ENCODE data around the gene TNFAIP1. TPM values are rescaled to one million over a fixed set of nuclear protein-coding genes. Genes with fewer than 3 reads are reported as not detected.

TNFAIP1 gene
- total RNA-seq, 2 experiments from 2014 or later: 21.0 to 22.0 TPM

DNA sequence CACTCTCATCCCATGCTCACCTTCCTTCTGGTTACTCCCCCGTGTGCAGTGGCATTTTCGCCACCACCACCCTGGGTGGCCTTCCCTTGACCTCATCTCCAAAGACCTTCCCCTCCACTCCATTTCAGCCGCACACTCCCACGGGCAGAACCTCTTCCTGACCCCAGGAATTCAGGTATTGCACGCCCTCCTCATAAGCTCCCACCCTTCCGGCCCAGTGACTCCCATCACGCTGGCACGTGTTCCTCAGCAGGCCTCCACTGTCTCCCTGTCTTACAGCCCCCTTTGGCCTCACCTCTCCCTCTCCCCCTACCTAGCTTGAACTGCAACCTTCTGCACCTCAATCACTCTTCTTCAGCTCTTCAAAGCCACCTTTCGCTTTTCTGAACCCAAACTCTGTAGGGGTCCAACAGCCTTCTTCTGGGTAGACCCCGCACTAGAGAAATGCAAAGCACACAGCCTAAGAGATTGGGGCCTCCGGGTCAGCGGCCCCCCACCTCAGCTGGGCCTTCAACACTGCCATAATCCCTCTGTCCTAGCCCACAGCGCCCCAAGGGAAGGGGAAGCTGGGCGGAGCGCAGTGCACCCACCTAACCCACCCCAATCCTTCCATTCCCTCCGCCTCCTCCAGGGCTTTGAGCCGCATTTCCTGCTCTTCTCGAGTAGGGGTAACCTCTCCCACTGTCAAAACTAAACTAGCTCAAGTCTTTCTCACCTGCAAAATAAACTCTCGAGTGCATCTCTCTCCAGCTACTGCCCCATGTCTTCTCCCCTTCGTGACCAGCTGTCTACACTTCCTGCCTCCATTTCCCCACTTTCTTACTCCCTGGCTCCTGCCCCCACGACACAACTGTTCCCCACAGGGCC, 18.2 kb upstream of the TNFAIP1 start:
- Mint-ChIP-seq H3K4me1 (peaks cover 34% of the 10 kb centered on the region), H3K27me3 (peaks cover 8% of the 10 kb centered on the region), H3K36me3 (ENCODE audit: low read depth) (peaks cover 3% of the 10 kb centered on the region), H3K9me3 (no peaks in the 10 kb centered on the region), H3K4me3 (peak overlapping the region; percentile 86), H3K27ac (peak overlapping the region; percentile 85)
- no peak for DNase-seq
- CTCF ChIA-PET: interaction anchor here (0.6 to 1.8 kb wide), 7 partner anchors 11 to 850 kb away, joined by 3 to 6 read pairs (median 4); partner anchors contain the start of genes IFT20 and TNFAIP1
- POLR2A ChIA-PET: no interaction called here

GRCh38 chr17:28317966-28318758, 17.4 kb upstream of the TNFAIP1 start:
- H3K4me3 Mint-ChIP-seq: peak overlapping the region; percentile 86
- no peaks in the 10 kb centered on the region for H3K9me3 Mint-ChIP-seq
- POLR2A ChIA-PET: no interaction called here
- H3K36me3 Mint-ChIP-seq (ENCODE audit: low read depth): peaks cover 3% of the 10 kb centered on the region
- peak overlapping the region; percentile 85 for H3K27ac Mint-ChIP-seq
- no peak for DNase-seq
- peaks cover 5% of the 10 kb centered on the region for H3K27me3 Mint-ChIP-seq
- CTCF ChIA-PET: interaction anchor here (0.6 to 1.9 kb wide), 7 partner anchors 14 to 1807 kb away, joined by 3 to 4 read pairs (median 4); partner anchors contain the start of genes IFT20 and TNFAIP1
- peaks cover 38% of the 10 kb centered on the region for H3K4me1 Mint-ChIP-seq

DNA sequence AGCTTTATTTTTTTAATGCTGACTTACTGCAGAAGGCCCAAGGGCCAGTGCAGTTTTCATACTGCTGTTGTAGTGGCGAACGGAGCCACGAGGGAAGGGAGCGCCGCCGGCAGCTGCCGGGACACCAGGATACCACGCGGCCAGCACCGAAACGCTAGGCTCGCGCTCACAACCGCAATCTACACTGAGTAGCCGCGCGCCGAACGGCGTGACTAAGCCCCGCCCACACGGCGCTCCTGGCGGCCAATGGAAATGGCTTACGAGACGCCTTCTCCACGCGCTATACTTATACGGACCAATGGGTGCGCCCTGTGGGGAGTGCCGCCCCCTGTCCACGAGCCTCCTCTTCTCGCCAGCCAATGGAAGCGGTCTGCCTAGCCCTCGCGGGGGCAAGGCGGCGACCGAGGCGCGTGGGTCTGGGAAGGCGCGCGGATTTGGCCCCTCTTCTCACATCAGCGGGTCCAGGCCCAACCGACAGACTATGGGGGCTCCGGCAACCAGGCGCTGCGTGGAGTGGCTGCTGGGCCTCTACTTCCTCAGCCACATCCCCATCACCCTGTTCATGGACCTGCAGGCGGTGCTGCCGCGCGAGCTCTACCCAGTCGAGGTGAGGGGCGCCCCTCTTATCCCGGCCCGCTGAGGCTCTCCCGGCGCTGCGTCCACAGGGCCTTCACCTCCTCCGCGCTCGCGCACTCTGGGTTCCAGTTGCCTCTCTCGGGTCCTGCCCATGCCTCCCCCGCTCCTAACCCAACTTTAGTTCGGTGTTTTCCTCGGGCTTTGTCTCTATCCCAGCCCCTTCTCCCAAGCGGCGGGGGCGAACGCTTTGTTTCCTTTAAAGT, 16.6 kb upstream of the TNFAIP1 start, which contains the start of gene TMEM97:
Gene TMEM97, plus strand, starts transcription at position 442 of the 839 bp plus-strand sequence. Its CDS starts 40 bp downstream, at position 482.
- Mint-ChIP-seq H3K4me3 (peak within 1 kb of the TSS; percentile 86), H3K27me3 (no peaks in the 10 kb centered on the region), H3K27ac (peak within 1 kb of the TSS; percentile 85), H3K36me3 (ENCODE audit: low read depth) (peaks cover 3% of the 10 kb centered on the region), H3K9me3 (no peaks in the 10 kb centered on the region), H3K4me1 (peaks cover 38% of the 10 kb centered on the region)
- CTCF ChIA-PET: interaction anchor here (0.6 to 1.9 kb wide), 4 partner anchors 13 to 1807 kb away, joined by 3 to 4 read pairs (median 4); no protein-coding TSS in a partner anchor
- DNase-seq: peak; percentile 97
- POLR2A ChIA-PET: no interaction called here

DNA sequence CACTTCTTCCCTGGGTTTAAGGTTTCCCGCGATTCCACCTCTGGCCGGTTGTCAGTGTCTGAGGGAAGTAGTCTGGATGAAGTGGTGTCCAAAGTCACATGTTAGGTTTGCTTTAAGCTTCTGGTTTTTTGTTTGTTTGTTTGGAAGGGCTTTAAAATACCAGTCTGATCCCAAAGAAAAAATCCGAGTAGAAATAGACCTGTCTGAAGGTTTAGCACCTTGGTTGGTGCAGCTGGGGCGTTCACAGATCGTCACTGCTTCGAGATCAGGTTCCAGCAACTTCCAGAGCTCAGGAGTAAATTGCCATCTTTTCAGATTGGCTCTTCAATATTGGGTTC, 16.0 kb upstream of the TNFAIP1 start:
- H3K36me3 Mint-ChIP-seq (ENCODE audit: low read depth): peaks cover 3% of the 10 kb centered on the region

DNA sequence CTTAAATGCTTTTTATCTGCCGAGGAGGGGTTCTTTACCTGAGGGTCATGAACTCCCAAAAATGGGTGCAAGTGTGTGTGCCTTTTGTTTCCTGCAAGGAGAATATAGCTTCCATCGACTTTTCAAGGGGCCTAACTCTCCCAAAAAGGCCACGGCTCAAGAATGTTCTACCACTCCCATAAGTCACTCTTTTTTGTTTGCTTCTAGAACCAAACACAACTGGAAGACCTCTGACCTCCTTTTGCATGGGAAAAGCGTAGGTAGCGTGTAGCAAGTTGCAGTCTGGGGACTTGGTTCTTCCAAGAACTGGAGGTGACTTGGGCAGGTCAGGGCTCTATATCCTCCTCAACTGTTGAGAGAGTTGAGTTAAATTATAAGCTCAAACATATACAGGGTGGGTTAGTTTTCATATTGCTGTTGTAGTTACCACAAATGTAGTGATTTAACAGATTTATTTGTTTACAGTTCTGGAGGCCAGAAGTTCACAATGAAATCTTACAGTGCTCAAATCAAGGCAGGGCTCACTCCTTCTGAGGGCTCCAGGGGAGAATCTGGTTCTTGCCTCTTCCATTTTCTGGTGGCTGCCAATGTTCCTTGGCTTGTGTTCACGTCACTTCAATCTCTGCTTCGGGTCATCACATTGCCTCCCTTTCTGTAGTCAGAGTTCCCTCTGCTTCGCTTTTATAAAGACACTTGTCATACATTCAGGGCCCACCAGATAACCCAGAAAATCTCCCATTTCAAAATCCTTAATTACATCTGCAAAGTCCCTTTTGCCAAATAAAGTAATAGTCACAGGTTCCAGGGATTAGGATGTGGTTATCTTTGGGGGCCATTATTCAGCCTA, 15.1 kb upstream of the TNFAIP1 start:
- H3K27ac Mint-ChIP-seq: peak overlapping the region; percentile 46
- H3K9me3 Mint-ChIP-seq: no peaks in the 10 kb centered on the region
- H3K36me3 Mint-ChIP-seq (ENCODE audit: low read depth): peaks cover 3% of the 10 kb centered on the region
- DNase-seq: no peak
- peak overlapping the region; percentile 86 for H3K4me3 Mint-ChIP-seq
- ChIA-PET CTCF (interaction anchor here (1.3 to 1.7 kb wide), 2 partner anchors 11 to 15 kb away, joined by 4 to 5 read pairs; partner anchors contain the start of genes IFT20 and TNFAIP1), POLR2A (no interaction called here)
- no peaks in the 10 kb centered on the region for H3K27me3 Mint-ChIP-seq
- H3K4me1 Mint-ChIP-seq: peaks cover 38% of the 10 kb centered on the region

More for the DNA sequence above, 16.0 kb upstream of the TNFAIP1 start:
- Mint-ChIP-seq H3K27ac (peak overlapping the region; percentile 85), H3K27me3 (no peaks in the 10 kb centered on the region), H3K9me3 (no peaks in the 10 kb centered on the region), H3K4me1 (peaks cover 38% of the 10 kb centered on the region), H3K4me3 (peak overlapping the region; percentile 86)
- CTCF ChIA-PET: interaction anchor here (1.3 to 1.9 kb wide), 2 partner anchors 12 to 15 kb away, joined by 4 read pairs; no protein-coding TSS in a partner anchor
- no peak for DNase-seq
- POLR2A ChIA-PET: no interaction called here

DNA sequence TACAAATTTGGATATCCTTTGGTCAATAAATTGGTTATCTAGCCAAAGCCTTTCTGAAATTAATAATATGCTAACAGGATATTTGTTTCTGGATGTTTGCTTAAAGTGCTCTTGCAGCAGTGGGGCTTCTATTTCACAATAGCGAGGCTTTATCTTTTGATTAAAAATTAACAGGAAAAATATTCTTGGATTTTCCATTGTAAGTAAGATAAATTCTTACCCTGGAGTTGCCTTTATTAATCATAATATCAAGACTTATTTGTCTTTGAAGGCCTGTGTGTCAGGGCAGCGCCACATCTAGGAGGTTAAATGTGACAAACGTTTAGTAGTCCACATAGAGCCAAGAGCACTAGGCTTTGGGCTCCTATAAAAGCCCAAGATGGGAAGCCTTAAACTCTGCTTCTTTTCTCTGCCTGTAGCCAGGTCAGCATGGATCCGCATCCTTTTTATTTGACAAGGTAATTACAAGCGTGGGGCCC, 11.3 kb upstream of the TNFAIP1 start:
- Mint-ChIP-seq H3K4me3 (no peak overlapping the region), H3K36me3 (ENCODE audit: low read depth) (peaks cover 19% of the 10 kb centered on the region), H3K4me1 (peaks cover 32% of the 10 kb centered on the region), H3K27ac (no peak overlapping the region), H3K9me3 (no peaks in the 10 kb centered on the region), H3K27me3 (no peaks in the 10 kb centered on the region)
- DNase-seq: no peak
- POLR2A ChIA-PET: no interaction called here
- CTCF ChIA-PET: interaction anchor here (2.2 kb wide), 1 partner anchor 10 kb away, joined by 7 read pairs; no protein-coding TSS in a partner anchor

DNA sequence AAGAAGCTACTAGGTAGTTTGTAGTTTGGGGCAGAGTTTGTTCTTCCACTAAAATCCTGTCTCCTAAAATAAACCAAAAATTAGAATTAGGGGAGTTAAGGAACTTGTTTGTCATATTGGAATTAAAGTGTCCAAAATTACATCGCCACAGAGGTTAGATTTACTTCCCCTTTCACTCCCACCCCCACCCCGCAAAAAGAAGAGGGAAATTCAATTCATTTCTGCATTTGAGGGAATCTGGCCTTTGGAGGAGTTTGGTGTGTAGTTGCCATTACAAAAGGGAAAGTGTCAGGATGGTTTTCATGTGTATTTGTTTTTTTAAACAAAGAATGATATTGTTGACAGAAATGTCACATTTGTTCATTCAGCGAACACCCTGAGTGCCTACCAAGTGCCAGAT, 10.8 kb upstream of the TNFAIP1 start:
- peaks cover 19% of the 10 kb centered on the region for H3K36me3 Mint-ChIP-seq (ENCODE audit: low read depth)

GRCh38 chr17:28325211-28325610, 10.3 kb upstream of the TNFAIP1 start:
- DNase-seq: no peak
- POLR2A ChIA-PET: no interaction called here
- Mint-ChIP-seq H3K9me3 (no peaks in the 10 kb centered on the region), H3K36me3 (ENCODE audit: low read depth) (peaks cover 19% of the 10 kb centered on the region), H3K4me1 (peaks cover 25% of the 10 kb centered on the region), H3K4me3 (no peak overlapping the region), H3K27ac (no peak overlapping the region), H3K27me3 (no peaks in the 10 kb centered on the region)
- CTCF ChIA-PET: interaction anchor here (1.4 to 2.2 kb wide), 3 partner anchors 11 to 32 kb away, joined by 3 to 9 read pairs (median 7); partner anchors contain the start of genes IFT20, POLDIP2 and TNFAIP1

More for the DNA sequence above, 10.8 kb upstream of the TNFAIP1 start:
- Mint-ChIP-seq H3K27ac (no peak overlapping the region), H3K4me3 (no peak overlapping the region), H3K4me1 (peaks cover 29% of the 10 kb centered on the region), H3K27me3 (no peaks in the 10 kb centered on the region), H3K9me3 (no peaks in the 10 kb centered on the region)
- DNase-seq: no peak
- ChIA-PET CTCF (interaction anchor here (1.4 to 2.2 kb wide), 2 partner anchors 10 to 11 kb away, joined by 7 to 9 read pairs; partner anchors contain the start of genes IFT20 and TNFAIP1), POLR2A (no interaction called here)

DNA sequence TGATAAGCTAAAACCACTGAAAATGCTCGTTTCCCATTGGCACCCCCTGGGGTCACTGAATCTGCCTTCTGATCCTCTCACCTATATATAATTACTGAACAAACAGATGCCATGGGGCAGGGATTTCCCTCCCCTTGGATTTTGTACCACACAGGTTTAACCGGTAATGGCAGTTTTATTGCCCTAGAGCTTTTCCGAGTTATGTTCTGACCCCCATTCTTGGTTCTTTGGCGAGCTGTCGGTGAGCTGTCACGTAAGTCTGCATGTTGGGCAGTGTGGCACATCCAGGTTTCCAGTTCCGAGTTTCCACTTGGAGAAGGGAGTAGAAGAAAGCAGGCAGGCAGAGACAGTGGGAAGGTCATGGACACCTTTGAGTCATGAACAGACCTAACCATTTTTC, 9.4 kb upstream of the TNFAIP1 start:
- Mint-ChIP-seq H3K4me1 (peaks cover 17% of the 10 kb centered on the region), H3K27ac (no peak overlapping the region), H3K27me3 (no peaks in the 10 kb centered on the region), H3K9me3 (no peaks in the 10 kb centered on the region), H3K4me3 (no peak overlapping the region), H3K36me3 (ENCODE audit: low read depth) (peaks cover 21% of the 10 kb centered on the region)
- ChIA-PET CTCF (interaction anchor here (1.4 to 2.2 kb wide), 3 partner anchors 10 to 32 kb away, joined by 3 to 9 read pairs (median 7); partner anchors contain the start of genes IFT20, POLDIP2 and TNFAIP1), POLR2A (no interaction called here)
- DNase-seq: no peak

- Mint-ChIP-seq H3K4me1 (peaks cover 9% of the 10 kb centered on the region), H3K27me3 (no peaks in the 10 kb centered on the region), H3K9me3 (no peaks in the 10 kb centered on the region), H3K27ac (no peak overlapping the region), H3K4me3 (no peak overlapping the region), H3K36me3 (ENCODE audit: low read depth) (peaks cover 23% of the 10 kb centered on the region)
- ChIA-PET POLR2A (no interaction called here), CTCF (no interaction called here)
- no peak for DNase-seq
These were observed 8.4 kb upstream of the TNFAIP1 start for GRCh38 chr17:28327031-28327607.

DNA sequence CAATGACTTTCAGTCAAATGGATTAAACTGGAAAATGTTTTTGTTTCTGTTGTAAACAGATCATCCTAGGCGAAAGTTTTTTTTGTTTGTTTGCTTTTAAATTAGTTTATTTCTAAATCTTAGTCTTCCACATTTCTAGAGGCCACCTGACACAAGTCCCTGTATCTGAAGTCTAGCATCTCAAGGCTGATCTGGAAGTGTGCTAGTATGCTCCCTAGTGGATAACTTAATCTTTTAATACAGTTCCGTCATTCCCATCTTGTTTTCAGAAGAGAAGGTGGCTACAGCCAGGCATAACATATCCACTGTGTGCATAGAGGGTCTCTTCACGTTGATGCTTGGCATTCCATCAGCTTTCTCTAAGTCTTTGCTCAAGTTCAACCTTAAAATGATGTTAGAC, 7.9 kb upstream of the TNFAIP1 start:
- DNase-seq: no peak
- Mint-ChIP-seq H3K4me1 (peaks cover 7% of the 10 kb centered on the region), H3K9me3 (no peaks in the 10 kb centered on the region), H3K27ac (no peak overlapping the region), H3K27me3 (no peaks in the 10 kb centered on the region), H3K36me3 (ENCODE audit: low read depth) (peaks cover 23% of the 10 kb centered on the region), H3K4me3 (no peak overlapping the region)
- CTCF ChIA-PET: no interaction called here
- POLR2A ChIA-PET: no interaction called here
